Endothelial cell of umbilical vein (primary cell): ENCODE results near the gene CDIPT.

Experiments used
- CTCF ChIP-seq, 2 donors: IDR thresholded peaks; 1 replicate in 1 of 2; 2 replicates in 1 of 2; pipeline ENCODE4 v1.5.1; 2011; ENCODE audit warnings: low read length in 2 of 2, mild to moderate bottlenecking in 2 of 2, moderate library complexity in 2 of 2, control low read depth in 1 of 2, inconsistent platforms in 1 of 2, low read depth in 1 of 2; ENCODE audit not compliant: insufficient read depth in 1 of 2; ENCODE audit errors: extremely low read depth in 1 of 2
- EZH2 ChIP-seq: IDR thresholded peaks from 2 replicates; pipeline ENCODE4 v1.6.1; 2012; ENCODE audit warnings: borderline replicate concordance, low read depth, mild to moderate bottlenecking, moderate library complexity, low read length, inconsistent platforms; ENCODE audit not compliant: severe bottlenecking
- FOS ChIP-seq: IDR thresholded peaks from 2 replicates; pipeline ENCODE4 v1.6.1; 2011; ENCODE audit warnings: mild to moderate bottlenecking, low read length, moderate library complexity, borderline replicate concordance; ENCODE audit not compliant: insufficient read depth
- GATA2 ChIP-seq: IDR thresholded peaks from 2 replicates; pipeline ENCODE4 v1.7.0; 2011; ENCODE audit warnings: low read depth, mild to moderate bottlenecking, moderate library complexity, mixed read lengths, low read length; ENCODE audit not compliant: insufficient read length, insufficient read depth
- JUN ChIP-seq: IDR thresholded peaks from 2 replicates; pipeline ENCODE4 v1.6.1; 2011; ENCODE audit warnings: borderline replicate concordance, low read depth; ENCODE audit not compliant: insufficient read length, insufficient read depth
- MAX ChIP-seq: IDR thresholded peaks from 2 replicates; pipeline ENCODE4 v1.6.1; 2011; ENCODE audit not compliant: insufficient read depth, insufficient read length
- POLR2A ChIP-seq: IDR thresholded peaks from 2 replicates; pipeline ENCODE4 v1.6.1; 2012; ENCODE audit warnings: low read depth, mild to moderate bottlenecking, control low read depth, low read length
- POLR2AphosphoS5 ChIP-seq: IDR thresholded peaks from 2 replicates; pipeline ENCODE4 v1.6.1; 2012; ENCODE audit warnings: low read depth, mild to moderate bottlenecking, control low read depth, low read length, moderate library complexity; ENCODE audit not compliant: insufficient read depth

- TF ChIP-seq CTCF (IDR thresholded peaks at IDR 0.05; ENCODE audit: extremely low read depth in 1 of 2, insufficient read depth in 1 of 2, low read depth in 1 of 2, low read length in 2 of 2) (no peak), MAX (no peak), POLR2AphosphoS5 (no peak), POLR2A (no peak), JUN (no peak), FOS (no peak), GATA2 (no peak), EZH2 (no peak)
Measured at GRCh38 chr16:29909391-29909790, 46.4 kb upstream of the CDIPT start.
